AG04450 (cell line): ENCODE results near the gene ACVRL1. TPM values are rescaled to one million over a fixed set of nuclear protein-coding genes. Genes with fewer than 3 reads are reported as not detected.

Experiments
- CTCF ChIA-PET: fragments of 300-600, 350-600 bp; formaldehyde crosslinking; extraction: SDS; loops from one replicate; lab custom pipeline; 2022; ENCODE audit warnings: antibody characterized with exemption, inconsistent platforms; lab: Charles Lee
- POLR2A ChIA-PET: fragments of 350-600 bp; formaldehyde crosslinking; extraction: SDS; loops from one replicate; lab custom pipeline; 2021; ENCODE audit warnings: antibody characterized with exemption, inconsistent platforms; lab: Yijun Ruan, JAX
- DNase-seq: peaks from one replicate; pipeline ENCODE4 v3.0.0-alpha.2; 2011; ENCODE audit warnings: low read depth, low spot score
- H3K27ac ChIP-seq: one replicate; pipeline ENCODE4 v1.5.1; 2012; ENCODE audit warnings: low read depth, low read length, control low read depth
- H3K27me3 ChIP-seq: one replicate; pipeline ENCODE4 v1.6.0; 2012; ENCODE audit warnings: low read length; ENCODE audit not compliant: control insufficient read depth, insufficient read depth
- H3K4me3 ChIP-seq: 2 replicates; pipeline ENCODE4 v1.5.1; 2011; ENCODE audit warnings: mild to moderate bottlenecking, low read depth, low read length, control low read depth
- H3K9me3 ChIP-seq: 2 replicates; pipeline ENCODE4 v1.5.1; 2012; ENCODE audit warnings: low read length; ENCODE audit not compliant: control insufficient read depth, insufficient read depth
- CTCF ChIP-seq: IDR thresholded peaks from 2 replicates; pipeline ENCODE4 v1.5.1; 2011; ENCODE audit warnings: low read depth, low read length, control low read depth, inconsistent platforms
- polyA plus RNA-seq: library from polyadenylated mRNA; depleted of rRNA; stranded (reverse); fragments of >200 nt; gene quantifications from 2 replicates; pipeline ENCODE4 v1.2.3, GENCODE V29; 2011

Gene ACVRL1
- polyA plus RNA-seq, 1 experiment = 11.1 TPM

DNA sequence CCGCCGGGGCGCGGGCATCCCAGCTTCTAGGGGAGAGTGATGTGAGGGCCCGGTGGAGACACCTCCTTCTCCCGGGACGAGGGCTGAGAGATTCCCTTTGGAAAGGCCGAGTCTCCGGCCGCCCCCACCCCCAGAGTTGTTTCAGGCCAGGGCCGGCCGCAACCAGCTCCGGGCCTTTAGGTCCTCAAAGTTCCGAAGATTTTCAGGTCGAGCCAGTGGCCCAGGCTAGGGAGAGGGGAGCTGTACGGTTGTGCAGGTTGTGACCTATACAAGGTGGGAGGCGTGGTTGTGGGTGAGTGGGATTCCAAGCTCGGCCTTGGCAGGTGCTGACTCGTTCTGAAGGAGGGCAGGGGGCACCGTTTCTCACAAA is 37.8 kb upstream of the ACVRL1 start:
- no peak for DNase-seq
- CTCF ChIA-PET = interaction anchor here (0.6 to 1.2 kb wide), 3 partner anchors 156 to 449 kb away, joined by 3 to 5 read pairs (median 4); no protein-coding TSS in a partner anchor

DNA sequence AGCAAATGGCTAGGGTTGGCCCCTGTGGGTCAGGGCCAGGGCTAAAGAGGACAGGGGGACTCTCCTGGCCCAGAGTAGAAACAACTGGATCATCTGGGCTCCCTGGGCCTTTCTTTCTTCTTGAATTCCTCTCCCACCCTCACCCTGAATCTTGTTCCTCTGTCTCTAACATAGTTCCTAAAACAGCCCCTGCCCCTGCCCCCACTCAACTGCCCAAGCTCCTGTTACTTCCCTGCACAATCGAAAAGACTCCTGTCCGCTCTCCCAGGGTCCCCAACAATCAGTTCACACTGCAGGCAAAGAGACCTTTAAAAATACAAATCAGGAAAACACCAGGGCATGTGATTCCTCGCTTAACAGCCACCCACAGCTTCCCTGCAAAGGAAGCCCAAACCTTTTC is 37.4 kb upstream of the ACVRL1 start:
- CTCF ChIA-PET = interaction anchor here (0.9 to 1.2 kb wide), 2 partner anchors 155 to 449 kb away, joined by 3 to 5 read pairs; no protein-coding TSS in a partner anchor
- Histone ChIP-seq H3K27ac (no peak overlapping the region), H3K4me3 (no peak overlapping the region), H3K27me3 (peaks cover 9% of the 10 kb centered on the region), H3K9me3 (no peaks in the 10 kb centered on the region; the same call in 1 of the 2 replicates)
- POLR2A ChIA-PET = no interaction called here
- no peak for DNase-seq
- TF ChIP-seq CTCF = no peak

More for the DNA sequence above, 37.8 kb upstream of the ACVRL1 start:
- peaks cover 13% of the 10 kb centered on the region for H3K27me3 ChIP-seq
- no peak overlapping the region for H3K4me3 ChIP-seq
- H3K27ac ChIP-seq = peak overlapping the region; percentile 11
- H3K9me3 ChIP-seq = no peaks in the 10 kb centered on the region; the same call in 1 of the 2 replicates
- POLR2A ChIA-PET = interaction anchor here (0.6 to 1.0 kb wide), 3 partner anchors 141 to 433 kb away, joined by 3 to 4 read pairs (median 3); no protein-coding TSS in a partner anchor
- no peak for TF ChIP-seq CTCF

DNA sequence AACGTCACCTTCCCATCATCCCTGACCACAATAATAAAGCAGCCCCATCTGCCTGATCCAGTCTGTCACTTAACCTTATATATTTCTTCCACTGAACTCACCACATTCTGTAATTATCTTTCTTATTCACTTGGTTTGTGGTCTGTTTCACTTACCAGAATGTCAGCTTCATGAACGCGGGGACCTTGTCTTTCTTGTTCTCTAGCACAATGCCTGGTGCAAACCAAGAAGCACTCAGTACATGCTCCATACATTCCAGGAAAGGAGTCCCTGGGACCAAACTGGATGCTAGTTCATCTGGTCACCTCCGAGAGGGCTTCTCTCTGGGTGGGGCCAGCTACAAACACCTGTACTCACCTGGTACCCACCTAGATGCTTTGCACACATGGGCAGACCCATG is 36.8 kb upstream of the ACVRL1 start:
- no peak overlapping the region for H3K4me3 ChIP-seq
- peaks cover 5% of the 10 kb centered on the region for H3K27me3 ChIP-seq
- H3K27ac ChIP-seq = no peak overlapping the region
- CTCF ChIA-PET = interaction anchor here (0.9 kb wide), 1 partner anchor 154 kb away, joined by 5 read pairs; no protein-coding TSS in a partner anchor
- POLR2A ChIA-PET = no interaction called here
- no peak for DNase-seq
- TF ChIP-seq CTCF = no peak
- H3K9me3 ChIP-seq = no peaks in the 10 kb centered on the region; the same call in 1 of the 2 replicates

DNA sequence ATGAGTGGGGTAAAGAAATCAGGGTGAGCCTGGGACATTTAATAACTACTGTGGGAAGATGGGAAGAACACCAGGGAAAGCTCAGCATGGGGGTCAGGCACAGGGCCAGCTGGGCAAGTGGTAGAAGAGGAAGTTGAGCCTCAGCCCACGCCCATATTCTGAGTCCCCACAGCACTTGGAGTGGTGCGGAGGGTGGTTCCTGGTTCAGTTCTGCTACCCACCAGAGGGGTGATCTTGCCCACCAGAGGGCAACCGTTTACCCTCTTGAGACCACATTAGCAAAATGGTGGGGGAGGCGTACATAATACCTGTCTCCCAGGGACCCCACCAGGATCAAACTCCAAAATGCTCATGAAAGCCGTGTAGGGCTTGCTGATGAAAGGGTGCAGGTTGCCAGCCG is 36.2 kb upstream of the ACVRL1 start:
- CTCF ChIA-PET = no interaction called here
- no peak for DNase-seq
- no peak overlapping the region for H3K4me3 ChIP-seq
- no peak overlapping the region for H3K27ac ChIP-seq
- no peak for TF ChIP-seq CTCF
- POLR2A ChIA-PET = no interaction called here
- peaks cover 5% of the 10 kb centered on the region for H3K27me3 ChIP-seq
- no peaks in the 10 kb centered on the region; the same call in 1 of the 2 replicates for H3K9me3 ChIP-seq

GRCh38 chr12:51871918-51872688 is 35.2 kb upstream of the ACVRL1 start:
- Histone ChIP-seq H3K4me3 (no peak overlapping the region), H3K9me3 (no peaks in the 10 kb centered on the region; the same call in 1 of the 2 replicates), H3K27me3 (peaks cover 5% of the 10 kb centered on the region), H3K27ac (no peak overlapping the region)
- ChIA-PET CTCF (interaction anchor here (0.6 kb wide), 2 partner anchors 17 to 35 kb away, joined by 3 to 4 read pairs; partner anchors contain the start of gene ACVRL1), POLR2A (no interaction called here)
- no peak for TF ChIP-seq CTCF
- DNase-seq = no peak
